ENCODE results near the gene TSPAN31. TPM values are rescaled to one million over a fixed set of nuclear protein-coding genes. Genes with fewer than 3 reads are reported as not detected.

Gene TSPAN31
- total and polyA plus RNA-seq, 8 donors: 10.1 to 46.8 (median 19.4) TPM

DNA sequence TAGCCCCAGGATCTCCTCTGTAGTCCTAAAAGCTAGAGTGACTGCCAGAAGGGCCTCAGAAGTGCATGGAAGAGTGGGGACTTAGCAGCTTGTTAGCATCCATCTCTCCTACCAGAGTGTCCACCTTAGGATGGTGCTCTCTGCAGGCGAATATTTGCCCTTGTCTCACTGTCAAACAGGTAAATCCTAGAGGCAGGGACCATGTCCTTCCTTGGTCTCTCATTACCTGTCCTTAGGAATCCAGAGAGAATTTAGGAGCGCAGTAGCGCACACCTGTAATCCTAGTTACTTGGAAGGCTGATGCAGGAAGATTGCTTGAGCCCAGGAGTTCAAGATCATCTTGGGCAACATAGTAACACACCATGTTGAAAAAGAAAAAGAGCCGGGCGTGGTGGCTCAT is 27.7 kb upstream of the TSPAN31 start:
- no peaks in the 10 kb centered on the region for H3K4me1 ChIP-seq
- DNase-seq: no peak
- peaks cover 61 to 100% (median 96%) of the 10 kb centered on the region in 4 donors for H3K36me3 ChIP-seq
- H3K9me3 ChIP-seq: no peaks in the 10 kb centered on the region
- H3K4me3 ChIP-seq: no peak overlapping the region
- H3K27me3 ChIP-seq: no peaks in the 10 kb centered on the region
- no peak for TF ChIP-seq POLR2AphosphoS5 (IDR thresholded peaks at IDR 0.05)
- TF ChIP-seq, protein P1, sequence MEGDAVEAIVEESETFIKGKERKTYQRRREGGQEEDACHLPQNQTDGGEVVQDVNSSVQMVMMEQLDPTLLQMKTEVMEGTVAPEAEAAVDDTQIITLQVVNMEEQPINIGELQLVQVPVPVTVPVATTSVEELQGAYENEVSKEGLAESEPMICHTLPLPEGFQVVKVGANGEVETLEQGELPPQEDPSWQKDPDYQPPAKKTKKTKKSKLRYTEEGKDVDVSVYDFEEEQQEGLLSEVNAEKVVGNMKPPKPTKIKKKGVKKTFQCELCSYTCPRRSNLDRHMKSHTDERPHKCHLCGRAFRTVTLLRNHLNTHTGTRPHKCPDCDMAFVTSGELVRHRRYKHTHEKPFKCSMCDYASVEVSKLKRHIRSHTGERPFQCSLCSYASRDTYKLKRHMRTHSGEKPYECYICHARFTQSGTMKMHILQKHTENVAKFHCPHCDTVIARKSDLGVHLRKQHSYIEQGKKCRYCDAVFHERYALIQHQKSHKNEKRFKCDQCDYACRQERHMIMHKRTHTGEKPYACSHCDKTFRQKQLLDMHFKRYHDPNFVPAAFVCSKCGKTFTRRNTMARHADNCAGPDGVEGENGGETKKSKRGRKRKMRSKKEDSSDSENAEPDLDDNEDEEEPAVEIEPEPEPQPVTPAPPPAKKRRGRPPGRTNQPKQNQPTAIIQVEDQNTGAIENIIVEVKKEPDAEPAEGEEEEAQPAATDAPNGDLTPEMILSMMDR (IDR thresholded peaks at IDR 0.05): no peak
- no peak for TF ChIP-seq EP300 (IDR thresholded peaks at IDR 0.05)
- no peak for TF ChIP-seq POLR2A (IDR thresholded peaks at IDR 0.05)
- no peak overlapping the region for H3K27ac ChIP-seq
- intact Hi-C loops (cut with DNase I; ENCODE audit: low total_unique reads): no loop called here
- WGBS, 5 donors: 97 to 99% (median 97%) methylated on average over 5 of the region's 5 CpGs

DNA sequence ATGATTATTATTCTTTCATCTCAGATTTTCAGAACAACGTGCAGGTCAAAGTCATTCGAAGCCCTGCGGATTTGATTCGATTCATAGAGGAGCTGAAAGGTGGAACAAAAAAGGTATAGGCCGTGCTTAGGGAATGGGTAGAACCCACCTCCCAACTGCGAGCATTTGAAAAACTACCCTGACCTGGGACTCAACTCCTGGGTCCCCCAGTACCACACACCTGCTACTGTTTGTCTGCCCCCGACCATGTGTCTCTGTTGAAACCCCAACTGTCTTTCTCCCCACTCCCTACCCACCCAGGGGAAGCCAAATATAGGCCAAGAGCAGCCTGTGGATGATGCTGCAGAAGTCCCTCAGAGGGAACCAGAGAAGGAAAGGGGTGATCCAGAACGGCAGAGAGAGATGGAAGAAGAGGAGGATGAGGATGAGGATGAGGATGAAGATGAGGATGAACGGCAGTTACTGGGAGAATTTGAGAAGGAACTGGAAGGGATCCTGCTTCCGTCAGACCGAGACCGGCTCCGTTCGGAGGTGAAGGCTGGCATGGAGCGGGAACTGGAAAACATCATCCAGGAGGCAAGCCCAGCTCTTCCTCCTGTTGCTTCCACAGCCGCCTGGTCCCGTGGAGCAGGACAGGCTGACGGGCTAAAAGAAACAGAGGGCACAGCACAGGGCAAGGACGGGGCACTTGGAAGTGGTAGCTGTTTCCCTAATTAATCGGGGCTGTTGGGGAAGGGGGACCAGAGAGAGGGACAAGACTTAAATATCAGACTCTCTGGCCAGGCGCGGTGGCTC is 26.8 kb upstream of the TSPAN31 start:
- H3K4me3 ChIP-seq: no peak overlapping the region
- no peaks in the 10 kb centered on the region for H3K27me3 ChIP-seq
- no peaks in the 10 kb centered on the region for H3K4me1 ChIP-seq
- no peak overlapping the region for H3K27ac ChIP-seq
- intact Hi-C loops (cut with DNase I; ENCODE audit: low total_unique reads): no loop called here
- no peaks in the 10 kb centered on the region for H3K9me3 ChIP-seq
- WGBS, 5 donors: 94 to 98% (median 96%) methylated on average over 22 of the region's 22 CpGs
- TF ChIP-seq POLR2AphosphoS5 (IDR thresholded peaks at IDR 0.05) (no peak), POLR2A (IDR thresholded peaks at IDR 0.05) (no peak), EP300 (IDR thresholded peaks at IDR 0.05) (no peak)
- TF ChIP-seq, protein P1 (IDR thresholded peaks at IDR 0.05): no peak
- no peak for DNase-seq
- peaks cover 61 to 92% (median 91%) of the 10 kb centered on the region in 4 donors for H3K36me3 ChIP-seq

DNA sequence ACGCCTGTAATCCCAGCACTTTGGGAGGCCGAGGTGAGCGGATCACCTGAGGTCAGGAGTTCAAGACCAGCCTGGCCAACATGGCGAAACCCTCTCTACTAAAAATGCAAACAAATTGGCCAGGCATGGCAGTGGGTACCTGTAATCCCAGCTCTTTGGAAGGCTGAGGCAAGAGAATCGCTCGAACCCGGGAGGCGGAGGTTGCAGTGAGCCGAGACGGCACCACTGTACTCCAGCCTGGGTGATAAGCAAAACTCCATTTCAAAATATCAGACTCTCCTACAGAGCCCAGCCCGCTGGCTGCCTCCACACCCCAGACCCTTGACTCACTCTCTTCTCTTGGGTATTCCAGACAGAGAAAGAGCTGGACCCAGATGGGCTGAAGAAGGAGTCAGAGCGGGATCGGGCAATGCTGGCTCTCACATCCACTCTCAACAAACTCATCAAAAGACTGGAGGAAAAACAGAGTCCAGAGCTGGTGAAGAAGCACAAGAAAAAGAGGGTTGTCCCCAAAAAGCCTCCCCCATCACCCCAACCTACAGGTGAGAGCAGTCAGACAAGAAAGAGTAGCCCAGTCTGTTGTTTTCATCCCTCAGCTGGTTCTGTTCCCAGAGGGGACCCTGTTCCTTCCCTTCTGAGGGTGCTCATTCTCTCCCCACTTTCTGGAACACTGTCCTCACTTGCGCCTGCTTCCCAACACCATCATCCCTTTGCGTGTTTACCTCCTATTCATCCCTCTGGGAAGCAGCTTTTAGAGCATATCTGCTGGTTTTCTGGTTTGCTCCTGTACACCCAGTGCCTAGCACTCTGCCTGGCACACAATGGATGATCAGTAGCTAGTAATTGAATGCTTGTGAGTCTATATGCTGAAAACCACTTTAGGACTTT is 26.0 kb upstream of the TSPAN31 start:
- H3K4me3 ChIP-seq: no peak overlapping the region
- no peak for DNase-seq
- H3K4me1 ChIP-seq: no peaks in the 10 kb centered on the region
- no peak overlapping the region for H3K27ac ChIP-seq
- no peak for TF ChIP-seq POLR2A (IDR thresholded peaks at IDR 0.05)
- TF ChIP-seq POLR2AphosphoS5 (IDR thresholded peaks at IDR 0.05): no peak
- TF ChIP-seq EP300 (IDR thresholded peaks at IDR 0.05): no peak
- TF ChIP-seq, protein P1 (IDR thresholded peaks at IDR 0.05): no peak
- WGBS, 5 donors: 96 to 99% (median 96%) methylated on average over 15 of the region's 15 CpGs
- intact Hi-C loops (cut with DNase I; ENCODE audit: low total_unique reads): no loop called here
- H3K36me3 ChIP-seq: peaks cover 61 to 84% (median 84%) of the 10 kb centered on the region in 4 donors
- no peaks in the 10 kb centered on the region for H3K9me3 ChIP-seq
- no peaks in the 10 kb centered on the region for H3K27me3 ChIP-seq

DNA sequence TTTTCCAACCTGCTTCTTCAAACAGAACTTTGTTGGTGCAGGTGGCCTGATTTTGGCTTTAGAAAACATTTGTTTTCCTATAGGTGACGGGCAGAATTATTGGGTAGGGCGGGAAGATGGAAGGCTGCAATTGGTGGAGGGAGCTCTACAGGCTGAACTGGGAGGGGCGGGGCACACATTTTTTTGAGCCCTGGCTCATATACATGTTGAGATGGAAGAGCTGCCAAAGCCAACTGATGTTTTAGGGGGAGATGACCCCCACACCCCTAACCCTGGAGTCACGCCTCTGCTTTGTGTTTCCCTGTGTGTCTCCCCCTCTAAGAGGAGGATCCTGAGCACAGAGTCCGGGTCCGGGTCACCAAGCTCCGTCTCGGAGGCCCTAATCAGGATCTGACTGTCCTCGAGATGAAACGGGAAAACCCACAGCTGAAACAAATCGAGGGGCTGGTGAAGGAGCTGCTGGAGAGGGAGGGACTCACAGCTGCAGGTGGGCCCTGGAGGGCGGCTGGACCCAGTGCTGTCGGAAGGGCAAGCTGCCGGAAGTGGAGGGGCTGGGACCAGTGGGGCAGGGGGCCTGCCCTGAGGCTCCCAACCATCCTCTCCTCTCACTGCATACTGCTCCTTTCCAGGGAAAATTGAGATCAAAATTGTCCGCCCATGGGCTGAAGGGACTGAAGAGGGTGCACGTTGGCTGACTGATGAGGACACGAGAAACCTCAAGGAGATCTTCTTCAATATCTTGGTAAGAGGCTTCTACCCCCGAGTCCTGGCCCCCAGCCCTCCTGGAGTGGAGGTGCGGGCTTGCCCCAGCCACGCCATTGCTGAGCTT is 24.8 kb upstream of the TSPAN31 start:
- Histone ChIP-seq H3K4me1 (no peaks in the 10 kb centered on the region), H3K36me3 (peaks cover 57 to 73% (median 73%) of the 10 kb centered on the region in 4 donors), H3K27me3 (peaks cover 0 to 11% (median 0%) of the 10 kb centered on the region in 3 donors), H3K27ac (no peak overlapping the region), H3K4me3 (no peak overlapping the region), H3K9me3 (no peaks in the 10 kb centered on the region)
- TF ChIP-seq, protein P1 (IDR thresholded peaks at IDR 0.05): no peak
- TF ChIP-seq POLR2AphosphoS5 (IDR thresholded peaks at IDR 0.05) (no peak), POLR2A (IDR thresholded peaks at IDR 0.05) (no peak), EP300 (IDR thresholded peaks at IDR 0.05) (no peak)
- intact Hi-C loops (cut with DNase I; ENCODE audit: low total_unique reads): no loop called here
- WGBS, 5 donors: 89 to 96% (median 93%) methylated on average over 17 to 20 of the region's 20 CpGs
- no peak for DNase-seq

Data from stomach (tissue), 9 donors.